NCI-H1436 (cell line): ENCODE results near the gene TSPYL2.

Experiments used
- DNase-seq: peaks from one replicate; lab custom pipeline; 2025; lab: John Stamatoyannopoulos, UW

The TSPYL2 gene

DNA sequence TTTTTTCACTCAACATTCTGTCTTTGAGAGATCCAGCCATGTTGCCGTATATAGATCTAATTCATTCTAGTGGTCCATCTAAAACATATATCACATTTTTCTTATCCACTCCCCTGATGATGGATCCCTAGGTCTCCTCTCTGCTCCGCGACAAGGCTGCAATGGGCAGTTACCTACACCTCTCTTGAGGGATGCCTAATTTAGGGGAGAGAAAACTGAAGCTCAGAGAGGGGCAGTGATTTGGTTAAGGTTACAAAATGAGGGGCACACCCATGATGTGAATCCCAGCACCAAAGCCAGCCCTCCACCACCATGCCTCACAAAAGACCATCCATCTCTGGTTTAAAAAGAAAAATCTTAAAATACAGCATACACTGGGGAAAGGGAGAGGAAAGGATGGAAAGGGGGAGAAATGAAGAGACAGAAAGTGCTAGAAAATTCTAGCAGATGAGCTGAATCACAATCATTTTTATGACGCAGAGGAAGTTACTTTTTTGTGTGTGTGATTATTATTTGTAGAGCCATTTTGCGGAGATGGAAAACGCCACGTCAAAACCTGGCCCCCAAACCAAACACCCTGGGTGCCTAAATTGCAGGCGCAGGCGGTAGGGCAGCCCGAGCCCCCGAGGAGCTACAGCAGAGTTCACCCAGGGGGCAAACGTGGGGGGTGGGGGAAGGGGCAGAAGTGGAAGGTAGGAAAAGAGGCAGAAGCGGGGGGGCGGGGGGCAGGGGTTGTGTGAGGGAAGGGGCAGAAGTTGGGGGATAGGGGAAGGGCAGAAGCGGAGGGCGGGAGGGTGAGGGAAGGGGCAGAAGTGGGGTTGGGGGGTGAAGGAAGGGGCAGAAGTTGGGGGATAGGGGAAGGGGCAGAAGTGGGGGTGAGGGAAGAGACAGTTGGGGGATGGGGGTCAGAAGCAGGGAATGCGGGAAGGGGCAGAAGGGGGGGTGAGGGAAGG is 1.3 kb upstream of the TSPYL2 start:
- DNase-seq = peak; percentile 13

DNA sequence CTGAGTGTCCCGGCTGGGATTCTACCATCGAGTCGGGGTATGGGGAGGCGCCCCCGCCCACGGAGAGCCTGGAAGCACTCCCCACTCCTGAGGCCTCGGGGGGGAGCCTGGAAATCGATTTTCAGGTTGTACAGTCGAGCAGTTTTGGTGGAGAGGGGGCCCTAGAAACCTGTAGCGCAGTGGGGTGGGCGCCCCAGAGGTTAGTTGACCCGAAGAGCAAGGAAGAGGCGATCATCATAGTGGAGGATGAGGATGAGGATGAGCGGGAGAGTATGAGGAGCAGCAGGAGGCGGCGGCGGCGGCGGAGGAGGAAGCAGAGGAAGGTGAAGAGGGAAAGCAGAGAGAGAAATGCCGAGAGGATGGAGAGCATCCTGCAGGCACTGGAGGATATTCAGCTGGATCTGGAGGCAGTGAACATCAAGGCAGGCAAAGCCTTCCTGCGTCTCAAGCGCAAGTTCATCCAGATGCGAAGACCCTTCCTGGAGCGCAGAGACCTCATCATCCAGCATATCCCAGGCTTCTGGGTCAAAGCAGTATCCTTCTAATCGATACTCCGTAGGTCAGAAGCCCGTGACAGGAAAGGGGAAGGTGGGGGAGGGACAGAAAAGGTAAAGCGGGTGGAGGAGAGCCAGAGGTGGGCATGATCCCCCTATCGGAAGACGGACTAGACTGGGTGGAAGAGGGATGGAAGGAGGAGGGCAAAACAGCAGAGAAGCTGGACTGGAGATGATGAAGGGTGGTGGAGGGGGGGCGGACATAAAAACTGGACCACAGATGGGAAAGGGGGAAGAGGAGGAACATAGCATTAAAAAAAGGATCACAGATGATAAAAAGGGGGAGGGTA is 828 bp downstream of the TSPYL2 start:
- DNase-seq = no peak

DNA sequence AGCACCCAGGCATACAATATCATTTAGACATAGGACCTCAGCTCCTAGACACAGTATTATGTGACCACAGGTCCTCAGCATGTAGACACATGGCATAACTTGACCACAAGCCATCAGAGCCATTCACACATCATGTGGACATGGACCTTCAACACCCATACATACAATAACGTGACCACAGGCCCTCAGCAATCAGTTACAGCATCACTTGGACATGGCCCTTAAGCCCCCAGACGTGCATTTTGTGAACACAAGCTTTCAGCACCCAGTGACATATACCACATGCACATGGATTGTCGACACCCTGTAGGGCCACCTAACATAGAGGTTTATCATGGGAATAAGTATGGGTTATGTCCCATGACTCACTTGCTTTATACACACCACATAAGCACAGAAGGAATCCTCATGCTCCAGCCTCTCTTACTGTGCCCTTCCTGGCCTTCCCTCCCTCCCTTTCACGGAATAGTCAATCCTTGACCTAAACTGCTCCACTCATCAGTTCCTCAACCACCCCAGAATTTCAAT is 1.9 kb downstream of the TSPYL2 start:
- DNase-seq = no peak

DNA sequence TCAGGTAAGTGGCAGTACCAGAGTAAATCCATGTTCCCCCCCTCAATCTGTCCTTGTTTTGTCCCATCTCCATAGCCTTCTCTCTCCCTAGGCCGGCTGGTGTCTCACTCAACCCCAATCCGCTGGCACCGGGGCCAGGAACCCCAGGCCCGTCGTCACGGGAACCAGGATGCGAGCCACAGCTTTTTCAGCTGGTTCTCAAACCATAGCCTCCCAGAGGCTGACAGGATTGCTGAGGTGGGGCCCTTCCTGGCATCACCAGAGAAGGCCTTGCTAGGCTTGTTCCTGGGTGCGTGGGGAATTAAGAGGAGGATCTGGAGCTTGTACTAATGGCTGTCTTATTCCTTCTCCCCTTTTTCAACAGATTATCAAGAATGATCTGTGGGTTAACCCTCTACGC is 2.7 kb downstream of the TSPYL2 start:
- DNase-seq = no peak

DNA sequence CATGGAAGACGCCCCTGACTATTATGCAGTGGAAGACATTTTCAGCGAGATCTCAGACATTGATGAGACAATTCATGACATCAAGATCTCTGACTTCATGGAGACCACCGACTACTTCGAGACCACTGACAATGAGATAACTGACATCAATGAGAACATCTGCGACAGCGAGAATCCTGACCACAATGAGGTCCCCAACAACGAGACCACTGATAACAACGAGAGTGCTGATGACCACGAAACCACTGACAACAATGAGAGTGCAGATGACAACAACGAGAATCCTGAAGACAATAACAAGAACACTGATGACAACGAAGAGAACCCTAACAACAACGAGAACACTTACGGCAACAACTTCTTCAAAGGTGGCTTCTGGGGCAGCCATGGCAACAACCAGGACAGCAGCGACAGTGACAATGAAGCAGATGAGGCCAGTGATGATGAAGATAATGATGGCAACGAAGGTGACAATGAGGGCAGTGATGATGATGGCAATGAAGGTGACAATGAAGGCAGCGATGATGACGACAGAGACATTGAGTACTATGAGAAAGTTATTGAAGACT is 3.6 kb downstream of the TSPYL2 start:
- no peak for DNase-seq

DNA sequence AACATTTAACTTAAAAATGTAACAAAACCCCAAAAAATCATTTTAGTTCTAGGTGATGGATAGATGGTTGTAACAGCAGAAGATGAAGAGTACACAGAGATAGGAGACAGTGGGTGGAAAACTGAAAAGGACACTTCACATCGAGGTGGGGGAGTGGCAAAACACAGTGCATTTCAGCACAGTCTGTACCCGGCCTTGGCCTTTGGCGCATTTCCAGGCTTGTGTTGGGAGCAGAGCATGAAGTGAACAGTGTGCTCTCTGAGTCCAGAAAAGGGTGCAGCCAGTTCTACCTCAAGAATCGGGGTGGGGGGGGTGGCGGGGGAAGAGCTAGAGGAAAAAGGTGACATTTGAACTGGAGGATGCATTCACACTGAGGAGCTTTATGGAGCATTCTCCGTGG is 4.3 kb downstream of the TSPYL2 start:
- no peak for DNase-seq

DNA sequence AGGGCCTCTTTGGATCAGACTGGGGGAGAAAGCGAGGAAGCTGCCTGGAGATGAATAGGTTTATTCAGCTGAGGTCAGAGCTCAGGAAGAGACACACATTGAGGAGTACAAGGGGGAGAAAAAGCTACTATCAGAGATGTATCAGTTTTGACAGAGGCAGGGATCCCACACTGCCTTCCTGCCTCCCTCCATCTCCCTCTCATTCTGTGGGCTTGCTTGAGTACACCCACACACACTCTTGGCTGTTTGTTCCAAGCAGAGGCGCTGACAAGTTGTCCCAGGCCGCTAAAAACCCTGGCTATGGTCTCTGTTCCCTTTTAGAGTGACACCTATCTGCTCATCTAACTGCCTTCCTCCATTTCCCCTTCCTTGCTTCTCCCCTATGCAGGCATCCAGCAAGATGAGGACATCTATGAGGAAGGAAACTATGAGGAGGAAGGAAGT is 5.2 kb downstream of the TSPYL2 start:
- DNase-seq = no peak

DNA sequence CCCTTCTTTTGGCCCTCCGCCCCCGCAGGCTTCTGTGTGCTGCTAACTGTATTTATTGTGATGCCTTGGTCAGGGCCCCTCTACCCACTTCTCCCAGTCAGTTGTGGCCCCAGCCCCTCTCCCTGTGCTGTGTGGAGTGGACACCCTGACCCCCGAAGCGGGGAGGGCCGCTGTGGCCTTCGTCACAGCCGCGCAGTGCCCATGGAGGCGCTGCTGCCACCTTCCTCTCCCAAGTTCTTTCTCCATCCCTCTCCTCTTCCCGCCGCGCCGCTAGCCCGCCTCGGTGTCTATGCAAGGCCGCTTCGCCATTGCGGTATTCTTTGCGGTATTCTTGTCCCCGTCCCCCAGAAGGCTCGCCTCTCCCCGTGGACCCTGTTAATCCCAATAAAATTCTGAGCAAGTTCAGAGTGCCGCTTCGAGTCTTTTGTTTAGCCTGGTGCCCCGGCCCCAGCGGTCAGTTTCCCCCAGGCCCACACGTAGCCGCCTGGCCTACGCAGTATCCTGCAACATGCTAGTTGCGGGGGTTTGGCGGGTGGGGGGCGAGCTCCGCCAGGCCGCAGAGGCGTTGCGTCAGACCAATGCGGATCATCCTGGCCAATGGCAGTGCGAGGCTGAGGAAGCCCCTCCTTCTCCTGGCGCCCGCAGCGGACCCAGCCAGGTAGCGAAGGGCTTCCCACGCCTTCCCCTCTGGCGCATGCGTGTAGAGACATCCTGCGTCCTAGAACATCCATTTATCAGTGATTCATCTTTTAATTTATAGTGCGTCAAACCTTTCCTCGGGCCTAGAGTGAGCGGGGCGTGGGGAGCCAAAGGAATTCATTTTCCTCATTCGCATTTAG is 6.2 kb downstream of the TSPYL2 start:
- peak; percentile 92 for DNase-seq

DNA sequence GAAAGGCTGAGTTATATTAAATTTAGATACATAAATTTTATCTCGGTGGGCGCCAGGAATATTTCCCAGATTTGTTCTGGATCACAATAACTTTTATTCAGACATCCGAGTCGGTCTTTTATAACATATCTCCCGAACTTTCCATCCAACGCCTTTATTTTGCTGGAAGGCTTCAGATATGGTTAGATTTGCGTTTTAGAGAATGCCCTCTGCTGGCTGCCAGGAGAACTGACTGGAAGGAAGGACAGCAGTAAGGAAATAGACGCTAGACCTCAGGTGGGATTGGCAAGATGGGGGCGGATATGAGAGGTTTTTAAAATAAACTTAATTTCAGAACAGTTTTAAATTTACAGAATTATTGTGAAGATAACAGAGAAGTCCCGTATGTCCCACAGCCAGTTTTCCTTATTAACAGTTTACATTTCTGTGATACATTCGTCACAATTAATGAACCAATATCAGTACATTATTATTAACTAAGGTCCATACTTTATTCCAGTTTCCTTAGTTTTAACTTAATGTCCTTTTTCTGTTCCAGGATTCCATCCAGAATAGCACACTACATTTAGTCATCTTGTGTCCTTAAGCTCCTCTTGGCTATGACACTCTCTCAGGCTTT is 7.2 kb downstream of the TSPYL2 start:
- peak; percentile 61 for DNase-seq

DNA sequence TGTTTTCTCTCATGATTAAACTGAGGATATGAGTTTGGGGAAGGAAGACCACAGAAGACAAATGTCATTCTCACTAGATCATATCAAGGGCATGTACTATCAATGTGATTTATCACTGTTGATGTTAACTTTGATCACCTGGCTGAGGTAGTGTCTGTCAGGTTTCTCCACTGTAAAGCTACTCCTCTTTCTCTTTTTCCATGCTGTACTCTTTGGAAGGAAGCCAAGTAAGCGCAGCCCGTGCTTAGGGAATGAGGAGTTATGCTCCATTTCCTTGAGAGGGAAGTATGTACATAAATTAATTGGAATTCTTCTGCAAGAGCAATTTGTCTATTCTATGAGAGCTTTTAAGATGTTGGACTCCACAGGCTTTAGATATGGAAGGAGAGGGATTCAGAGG is 7.8 kb downstream of the TSPYL2 start:
- DNase-seq = no peak

DNA sequence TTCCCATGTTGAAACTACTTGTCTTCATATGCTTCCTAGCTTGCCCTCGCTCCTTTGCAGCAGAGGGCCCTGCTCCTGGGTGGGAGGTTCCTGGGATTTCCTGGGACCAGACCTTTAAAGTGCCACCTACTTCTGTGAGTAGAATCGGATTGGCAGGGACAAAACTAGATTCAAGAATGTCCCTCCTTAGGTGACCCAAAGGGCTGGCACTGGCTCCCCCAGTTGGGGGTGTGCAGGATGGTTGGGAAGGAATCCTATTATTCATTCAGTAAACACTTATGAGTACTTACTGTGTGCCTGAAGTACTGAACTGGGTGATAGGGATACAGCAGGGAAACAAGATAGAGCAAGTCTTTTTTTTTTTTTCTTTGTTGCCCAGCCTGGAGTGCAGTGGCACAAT is 9.2 kb downstream of the TSPYL2 start:
- DNase-seq = no peak

DNA sequence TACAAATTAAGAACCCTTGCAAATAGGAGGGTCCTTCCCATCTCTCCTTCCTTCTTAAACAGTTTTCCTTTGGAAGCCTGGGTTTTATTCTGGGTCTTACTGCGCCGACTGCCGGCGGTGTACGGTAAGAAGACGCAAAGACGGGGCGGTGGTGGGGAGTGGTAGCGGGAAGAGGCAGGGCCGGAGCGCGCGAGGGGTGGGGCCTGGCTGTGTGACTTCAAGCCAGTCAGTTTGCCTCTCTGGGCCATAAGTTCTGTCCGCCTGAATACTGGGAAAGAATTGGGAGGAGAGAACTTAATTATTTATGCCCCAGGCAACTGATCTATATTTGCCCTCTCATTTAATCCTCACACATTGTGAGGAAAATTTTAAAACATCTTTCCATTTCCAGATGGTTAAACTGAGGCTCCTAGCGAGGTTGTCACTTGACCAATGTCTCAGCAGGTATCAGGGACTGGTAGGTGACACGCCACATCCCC is 11.0 kb downstream of the TSPYL2 start:
- peak; percentile 85 for DNase-seq

DNA sequence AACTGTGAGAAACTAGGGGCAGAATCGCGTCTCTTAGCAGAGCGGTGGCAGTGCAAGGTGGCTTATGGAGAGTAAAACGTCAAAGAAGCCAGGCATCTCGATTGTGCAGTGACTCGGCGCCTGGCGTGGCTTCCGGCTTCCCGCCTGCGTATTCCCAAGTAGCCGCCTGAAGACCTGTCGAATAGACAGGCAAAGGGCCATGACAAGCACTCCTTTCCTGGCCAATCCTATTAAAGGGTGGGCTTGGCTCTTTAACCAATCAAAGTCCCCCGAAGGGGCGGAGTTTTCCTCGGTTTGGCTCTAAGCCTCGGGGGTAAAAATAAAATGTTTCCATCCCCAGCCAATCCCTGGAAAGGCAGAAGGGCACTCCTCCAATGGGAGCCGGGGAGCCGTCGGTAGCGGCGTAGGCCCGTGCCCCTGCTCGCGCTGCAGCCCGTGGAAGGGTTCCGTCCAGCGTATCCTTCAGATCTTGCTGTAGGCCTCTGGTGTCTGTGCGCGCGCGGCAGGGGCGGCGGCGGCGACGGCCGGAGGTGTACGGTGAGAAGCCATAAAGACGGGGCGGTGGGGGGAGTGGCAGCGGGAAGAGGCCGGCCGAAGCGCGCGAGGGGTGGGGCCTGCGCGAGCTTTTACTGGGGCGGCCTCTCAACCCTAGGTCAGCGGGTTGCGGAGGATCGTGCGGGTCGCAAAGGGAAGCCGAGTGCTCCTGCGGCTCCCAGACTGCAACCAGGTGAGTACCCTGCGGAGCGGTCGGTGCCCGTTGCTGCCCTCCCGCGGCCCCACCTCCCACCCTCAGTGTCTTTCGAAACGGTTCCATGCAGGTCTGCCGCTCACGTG is 11.8 kb downstream of the TSPYL2 start, which contains the start of gene KANTR:
Gene KANTR (plus strand): TSS at position 395 of the 834 bp plus-strand sequence. CDS start 30,131 bp downstream, outside the sequence.
- peak; percentile 98 for DNase-seq

DNA sequence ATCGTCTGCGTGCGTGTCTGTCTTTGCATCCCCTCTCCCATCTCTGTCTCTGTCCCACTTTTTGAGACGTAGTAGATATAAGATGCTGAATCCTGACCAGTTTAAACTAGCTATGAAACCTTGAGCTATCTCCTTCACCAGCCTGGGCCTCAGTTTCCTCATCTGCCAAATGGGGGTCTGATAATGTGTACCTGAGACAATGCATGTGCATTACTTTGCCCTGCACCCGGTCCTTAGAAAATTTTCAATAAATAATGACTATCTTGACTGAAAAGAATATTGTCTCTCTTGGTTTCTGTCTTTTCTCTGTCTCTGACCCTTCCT is 12.4 kb downstream of the TSPYL2 start:
- DNase-seq = no peak

DNA sequence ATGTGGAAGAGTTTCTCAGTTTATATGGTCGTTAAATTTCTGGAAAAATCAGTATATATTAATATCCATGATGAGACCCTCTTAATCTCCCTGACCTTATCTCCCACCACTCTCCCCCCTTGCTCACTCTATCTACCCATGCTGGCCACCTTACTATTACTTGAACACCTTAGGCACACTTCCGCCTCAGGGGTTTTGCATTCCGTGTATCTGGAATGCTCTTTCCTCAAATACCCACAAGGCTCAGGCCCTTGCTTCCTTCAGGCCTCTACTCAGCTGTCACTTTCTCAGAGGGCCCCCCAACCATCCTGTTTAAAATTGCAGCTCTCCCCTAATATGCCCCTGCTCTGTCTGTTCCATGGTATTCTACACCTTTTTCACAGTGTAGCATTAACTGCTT is 13.6 kb downstream of the TSPYL2 start:
- no peak for DNase-seq

DNA sequence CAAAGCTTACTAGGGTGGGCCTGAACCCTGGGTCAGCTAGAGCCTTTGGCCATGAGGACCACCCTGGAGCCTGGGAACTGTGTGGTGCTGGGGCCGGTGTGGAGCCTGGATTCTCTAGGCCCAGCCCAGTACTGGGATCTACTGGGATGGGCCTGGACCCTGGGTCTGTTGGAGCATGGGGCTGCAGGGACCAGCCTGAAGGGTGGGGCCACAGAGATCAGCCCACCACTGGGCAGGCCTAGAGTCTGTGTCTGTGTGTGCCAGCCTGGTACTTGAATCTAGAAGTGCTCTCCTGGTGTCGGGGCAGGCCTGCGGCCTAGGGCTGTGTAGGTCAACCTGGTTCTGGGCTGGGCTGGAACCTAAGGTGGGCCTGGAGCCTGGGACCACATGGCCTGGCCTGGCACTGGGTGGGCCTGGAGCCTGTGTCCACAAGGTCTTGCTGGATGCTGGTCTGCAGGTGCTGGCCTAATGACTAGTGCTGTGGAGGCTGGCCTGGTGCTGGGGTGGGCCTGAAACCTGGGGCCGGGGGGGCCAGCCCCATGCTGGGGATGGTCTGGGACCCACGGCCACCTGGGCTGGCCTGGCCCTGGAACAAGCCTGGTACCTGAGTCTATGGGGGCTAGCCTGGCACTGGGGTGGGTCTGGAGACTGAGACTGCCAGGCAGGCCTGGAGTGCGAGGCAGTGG is 32.8 kb downstream of the TSPYL2 start:
- DNase-seq = no peak

DNA sequence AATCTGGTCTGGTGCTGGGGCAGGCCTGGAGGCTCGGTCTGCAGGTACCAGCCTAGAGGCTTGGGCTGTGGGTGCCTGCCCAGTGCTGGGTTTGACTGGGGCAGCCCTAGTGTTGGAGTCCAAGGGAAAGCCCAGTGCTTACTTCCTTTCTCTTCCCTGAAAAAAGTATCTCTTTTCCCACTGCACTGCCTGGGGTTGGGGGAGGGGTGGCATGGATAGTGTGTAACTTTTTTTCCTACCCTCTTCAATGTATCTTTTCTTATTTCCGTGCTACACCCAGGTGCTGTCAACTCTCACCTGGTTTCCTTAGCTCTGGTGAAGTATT is 33.3 kb downstream of the TSPYL2 start:
- no peak for DNase-seq

DNA sequence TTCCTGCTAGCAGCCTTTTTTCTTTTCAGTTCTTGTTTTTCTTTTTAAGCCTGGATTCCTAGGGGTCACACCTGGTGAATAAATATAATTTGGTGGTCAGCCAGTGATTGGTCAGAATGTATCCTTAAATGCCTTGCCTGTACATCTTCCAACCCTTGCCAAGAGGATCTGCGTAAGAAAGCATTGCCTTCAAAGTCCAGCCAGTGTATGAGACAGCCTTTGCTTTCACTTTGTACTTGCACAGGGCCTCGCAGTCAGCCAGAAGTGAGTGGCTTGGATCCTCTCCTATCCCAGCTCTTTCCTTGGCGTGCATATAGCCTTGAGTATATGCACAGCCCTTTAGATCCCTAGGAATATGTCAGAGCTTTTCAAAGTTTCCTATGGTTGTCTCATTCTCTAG is 33.9 kb downstream of the TSPYL2 start:
- no peak for DNase-seq

DNA sequence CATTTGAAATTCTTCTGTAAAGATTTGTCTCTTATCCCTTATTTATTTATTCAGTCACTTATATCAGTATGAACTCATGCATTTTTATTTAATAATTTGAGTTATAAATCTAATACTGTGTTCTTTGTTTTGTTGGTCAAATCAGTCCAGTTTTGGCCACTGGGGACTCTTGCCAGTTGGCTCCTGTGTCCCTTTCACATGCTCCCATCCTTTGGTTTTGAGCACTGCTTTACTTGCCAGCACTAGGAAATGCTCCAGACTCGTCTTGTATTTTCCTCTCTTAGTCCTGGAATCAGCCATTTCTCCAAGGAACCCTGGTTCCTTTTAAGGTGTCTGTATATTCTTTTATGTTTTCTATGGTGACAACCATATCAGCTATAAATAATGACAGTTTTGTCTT is 39.8 kb downstream of the TSPYL2 start:
- DNase-seq = no peak

DNA sequence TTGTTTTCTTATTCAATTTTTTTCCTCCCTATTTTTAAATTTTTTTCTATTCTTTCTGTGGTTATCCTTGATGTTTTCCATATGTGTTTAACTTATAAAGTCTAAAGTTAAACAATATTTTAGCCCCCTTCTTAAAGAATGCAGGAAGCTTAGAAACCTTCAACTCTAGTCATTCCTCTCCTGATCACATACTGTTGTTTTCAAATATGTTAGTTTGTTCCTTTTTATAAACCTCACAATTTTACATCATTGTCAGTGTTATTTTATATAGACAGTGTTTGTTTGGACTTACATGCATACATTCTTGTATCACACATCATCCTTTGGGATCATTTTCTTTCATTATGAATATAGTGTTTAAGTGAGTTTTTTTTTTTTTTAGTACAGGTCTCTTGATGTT is 43.3 kb downstream of the TSPYL2 start:
- DNase-seq = no peak
